Right lobe of liver (tissue), 4 donors: ENCODE results near the gene DYNC2I2.

Experiments
- CTCF ChIP-seq, 4 donors: fragments of 200-600 bp in 3 of 4; fragments of 450-650 bp in 1 of 4; IDR thresholded peaks; one replicate each; pipeline versions ENCODE4 v1.5.1 to v1.8.0; 2016 to 2022; ENCODE audit warnings: antibody characterized with exemption in 4 of 4, mild to moderate bottlenecking in 2 of 4
- POLR2A ChIP-seq: fragments of 450-650 bp; IDR thresholded peaks from one replicate; pipeline ENCODE4 v1.6.1; 2017; ENCODE audit warnings: antibody characterized with exemption, mild to moderate bottlenecking
- donor health status: DM: no; HTN: no; CAD: no.
- donor health status: DM: no; HTN: no; CAD: no.
- donor health status: DM: no; HTN: yes; CAD: no.

GRCh38 chr9:128634651-128635262 is 21.9 kb downstream of the DYNC2I2 start:
- TF ChIP-seq CTCF (IDR thresholded peaks at IDR 0.05) (no peak), POLR2A (no peak)
